NCI-H2227 (cell line): ENCODE results near the gene VWA5B1.

Experiments used
- DNase-seq: peaks from one replicate; lab custom pipeline; 2025; ENCODE audit not compliant: unreplicated experiment; lab: John Stamatoyannopoulos, UW

VWA5B1 gene

DNA sequence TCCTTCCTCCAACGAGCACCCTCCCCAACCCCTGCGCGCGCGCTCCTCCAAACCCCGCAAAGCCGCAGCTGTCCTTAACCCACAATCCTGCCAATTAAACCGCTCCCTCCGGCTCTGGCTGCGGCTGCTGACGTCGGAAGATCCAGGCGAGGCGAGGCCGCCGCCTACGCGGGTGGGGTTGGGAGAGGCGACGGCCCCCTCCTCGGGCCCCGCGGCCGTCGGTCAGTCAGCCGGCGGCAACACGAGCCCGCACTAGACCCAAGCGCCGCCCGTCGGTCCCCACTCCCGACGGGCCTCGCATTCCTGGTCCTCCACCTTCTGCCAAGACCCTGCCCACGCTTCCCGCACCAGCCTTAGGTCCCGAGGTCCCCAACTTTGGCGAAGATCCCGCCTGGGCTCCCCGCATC, 75.4 kb downstream of the VWA5B1 start:
- DNase-seq = peak; percentile 73

DNA sequence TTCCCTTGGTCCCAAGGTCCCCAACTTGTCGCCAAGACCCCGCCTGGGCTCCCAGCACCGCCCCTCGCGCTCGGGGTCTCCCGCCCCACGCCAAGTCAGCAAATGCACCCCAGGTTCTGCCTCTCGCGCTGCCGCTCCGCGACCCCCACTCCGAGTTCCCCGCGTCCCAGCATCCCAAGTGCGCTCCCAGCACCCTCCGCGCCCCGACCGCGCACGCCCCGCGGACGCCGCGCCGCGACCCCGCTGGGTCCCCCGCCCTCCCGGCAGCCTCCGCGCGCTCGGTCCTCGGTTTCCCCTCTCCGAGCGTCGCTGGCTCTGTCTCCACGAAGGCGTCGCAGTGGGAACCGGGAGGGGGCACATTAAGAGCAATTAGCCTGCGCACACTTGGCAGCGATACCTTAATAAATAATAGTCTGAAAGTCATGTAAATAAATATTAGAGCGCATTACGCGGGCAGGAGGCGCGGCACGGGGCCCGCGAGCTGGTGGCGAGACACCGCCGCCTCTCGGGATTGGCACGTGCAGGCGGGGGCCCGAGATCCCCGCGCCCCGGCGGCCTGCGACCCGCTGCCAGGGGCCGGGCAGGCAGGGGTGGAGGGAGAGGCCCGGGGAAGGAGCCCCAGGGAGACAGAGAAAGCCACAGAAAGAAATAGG, 75.9 kb downstream of the VWA5B1 start:
- DNase-seq = peak; percentile 53

DNA sequence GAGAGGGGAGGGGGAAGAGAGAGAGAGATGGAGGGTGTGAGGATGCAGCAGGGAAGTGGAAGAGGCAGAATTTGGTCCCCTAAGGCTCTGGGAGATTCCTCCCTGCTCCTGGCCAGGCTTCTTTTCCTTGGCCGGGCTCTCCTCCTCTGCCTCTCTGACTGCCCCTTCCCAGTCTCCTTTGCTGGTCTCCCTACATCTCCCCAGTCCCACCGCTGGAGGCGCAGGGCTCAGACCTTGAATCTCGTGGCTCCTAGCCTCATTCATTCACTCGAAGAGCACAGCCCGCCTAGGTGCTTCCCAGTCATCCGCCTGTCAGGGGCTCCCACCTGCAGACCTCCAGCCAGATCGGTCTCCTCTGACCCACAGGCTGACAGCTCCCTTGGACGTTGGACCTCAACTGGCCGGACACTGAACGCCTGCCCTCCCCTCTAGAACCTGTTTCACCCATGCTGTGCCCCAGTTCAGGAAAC, 76.5 kb downstream of the VWA5B1 start:
- peak; percentile 75 for DNase-seq

DNA sequence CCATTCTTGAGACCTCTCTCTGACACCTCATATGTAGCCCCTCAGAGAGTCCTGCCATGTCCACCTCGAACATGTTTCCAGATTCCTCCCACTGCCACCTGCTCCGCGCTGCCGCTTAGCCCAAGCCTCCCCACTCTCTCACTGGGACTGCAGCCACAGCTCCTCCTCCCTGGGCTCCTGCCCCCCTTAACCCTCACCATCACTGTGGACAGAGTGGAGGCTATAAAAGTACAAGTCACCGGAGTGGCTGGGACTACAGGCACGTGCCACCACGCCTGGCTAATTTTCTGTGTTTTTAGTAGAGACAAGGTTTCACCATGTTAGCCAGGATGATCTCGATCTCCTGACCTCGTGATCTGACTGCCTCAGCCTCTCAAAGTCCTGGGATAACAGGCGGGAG, 77.0 kb downstream of the VWA5B1 start:
- no peak for DNase-seq

DNA sequence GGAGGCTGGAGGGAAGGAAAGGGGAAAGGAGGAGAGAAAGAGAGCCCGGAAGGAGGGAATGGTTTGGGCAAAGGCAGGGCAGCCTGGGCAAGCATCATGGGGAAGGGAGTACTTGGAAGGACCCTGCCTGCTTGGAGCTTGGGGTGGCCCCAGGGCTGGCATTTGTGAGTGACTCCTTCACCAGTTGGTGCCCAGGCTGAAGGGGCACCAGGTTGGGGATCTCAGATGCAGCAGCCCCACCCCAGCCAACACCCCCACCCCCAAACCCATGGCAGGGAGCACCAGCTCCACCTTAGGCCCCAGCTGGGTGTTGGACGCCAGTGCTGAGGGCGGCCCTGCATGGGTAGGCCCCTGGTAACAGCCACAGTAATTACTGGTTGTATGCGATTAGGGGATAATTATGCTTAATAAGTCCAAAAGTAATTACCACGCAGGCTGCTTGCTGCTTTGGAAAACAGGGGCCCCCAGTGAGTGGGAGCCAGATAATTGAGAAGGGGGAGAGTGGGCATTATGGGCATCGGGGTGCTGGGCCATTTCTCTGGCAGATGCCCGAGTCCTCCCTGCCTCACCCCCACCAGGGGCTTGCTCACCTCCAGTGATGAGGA, 78.3 kb downstream of the VWA5B1 start:
- no peak for DNase-seq

DNA sequence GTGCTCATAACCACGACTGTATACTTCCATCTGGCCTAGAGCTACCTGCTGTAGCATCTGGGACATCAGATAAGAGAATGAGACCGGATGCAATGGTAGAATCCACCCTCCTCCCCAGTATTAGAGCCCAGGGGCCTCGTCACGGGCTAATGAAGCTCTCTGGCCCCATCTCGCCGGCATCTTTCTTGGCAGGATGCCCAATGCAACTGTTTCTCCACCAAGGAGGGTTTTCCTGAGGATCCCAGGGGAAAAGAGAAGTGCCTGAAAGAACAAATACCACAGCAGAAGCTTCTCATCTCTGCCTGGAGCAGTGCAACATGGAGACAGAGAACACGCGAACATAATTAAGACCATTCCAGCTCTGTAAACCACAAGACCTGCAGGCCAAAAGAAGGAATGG, 80.0 kb downstream of the VWA5B1 start:
- DNase-seq = peak; percentile 55

DNA sequence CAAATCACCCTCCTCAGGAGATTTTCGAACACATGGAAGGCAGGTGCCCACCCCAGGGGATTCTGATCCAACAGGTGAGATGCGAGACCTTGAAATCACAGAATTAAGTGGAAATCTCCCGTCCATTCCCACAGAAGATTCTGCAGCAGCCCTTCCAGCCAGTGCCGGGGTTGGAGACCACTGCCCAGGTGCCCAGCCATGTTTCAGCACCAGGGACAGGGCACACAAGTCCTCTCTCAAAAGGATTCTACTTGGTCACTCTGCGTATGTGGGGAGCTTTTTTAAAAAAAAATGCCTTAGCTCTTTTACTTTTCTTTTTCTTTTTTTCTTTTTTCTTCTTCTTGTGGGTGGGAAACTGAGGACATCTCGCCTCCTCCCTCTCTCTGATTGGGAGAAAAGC, 80.7 kb downstream of the VWA5B1 start:
- no peak for DNase-seq

DNA sequence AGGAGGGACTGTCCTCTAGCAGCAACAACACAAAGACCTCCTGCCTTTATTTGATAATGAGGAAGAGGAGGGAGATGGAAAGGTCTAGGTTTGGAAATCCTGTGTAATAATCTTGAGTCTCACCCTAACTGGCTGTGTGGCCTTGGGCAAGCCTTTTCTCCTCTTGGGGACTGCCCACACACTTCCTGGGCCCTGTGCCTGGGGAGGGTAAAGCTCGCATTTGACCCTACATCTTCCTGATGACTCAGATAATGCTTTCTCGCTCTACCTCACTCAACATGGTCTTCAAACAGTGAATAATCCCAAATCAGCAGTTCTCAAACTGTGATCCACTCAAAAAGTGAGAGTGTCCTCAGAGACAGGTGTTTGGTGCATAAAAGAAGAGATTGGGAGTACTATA, 81.2 kb downstream of the VWA5B1 start:
- DNase-seq = no peak

DNA sequence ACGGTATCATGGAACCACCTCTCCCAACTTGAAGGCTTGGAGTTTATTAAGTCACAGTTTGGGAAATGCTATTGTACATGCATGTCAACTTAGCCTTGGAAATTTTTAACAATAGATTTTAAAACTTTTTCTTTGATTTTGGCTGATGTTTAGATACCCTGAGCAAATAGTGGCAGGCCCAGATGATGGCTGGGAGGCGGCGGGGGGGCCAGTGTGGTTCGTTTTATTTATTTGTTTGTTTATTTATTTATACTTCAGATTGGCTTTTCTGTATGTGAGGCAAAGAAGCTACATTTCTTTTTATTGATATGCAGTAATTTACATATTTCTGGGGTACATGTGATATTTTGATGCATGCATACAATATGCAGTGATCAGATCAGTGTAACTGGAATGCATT, 82.0 kb downstream of the VWA5B1 start:
- DNase-seq = no peak

DNA sequence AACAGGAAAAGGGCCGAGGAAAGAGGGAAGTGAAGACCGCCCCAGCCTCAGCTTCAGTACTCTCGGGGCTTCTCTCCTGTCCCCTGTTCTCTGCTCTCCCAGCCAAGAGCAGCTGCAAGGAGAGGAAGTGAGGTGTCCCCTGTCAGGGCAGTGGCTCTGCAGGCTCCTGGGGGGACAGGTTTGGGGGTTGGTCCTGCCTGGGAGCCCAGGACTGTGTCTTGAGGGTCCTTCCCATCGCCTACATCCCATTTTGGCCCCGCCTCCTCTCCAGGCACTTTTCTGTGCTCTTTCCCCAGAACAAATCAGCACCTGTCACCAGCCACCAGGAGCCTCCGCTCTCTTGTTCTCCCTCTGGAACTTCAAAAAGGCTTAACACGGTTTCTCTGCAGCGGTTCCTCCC, 82.6 kb downstream of the VWA5B1 start:
- no peak for DNase-seq

DNA sequence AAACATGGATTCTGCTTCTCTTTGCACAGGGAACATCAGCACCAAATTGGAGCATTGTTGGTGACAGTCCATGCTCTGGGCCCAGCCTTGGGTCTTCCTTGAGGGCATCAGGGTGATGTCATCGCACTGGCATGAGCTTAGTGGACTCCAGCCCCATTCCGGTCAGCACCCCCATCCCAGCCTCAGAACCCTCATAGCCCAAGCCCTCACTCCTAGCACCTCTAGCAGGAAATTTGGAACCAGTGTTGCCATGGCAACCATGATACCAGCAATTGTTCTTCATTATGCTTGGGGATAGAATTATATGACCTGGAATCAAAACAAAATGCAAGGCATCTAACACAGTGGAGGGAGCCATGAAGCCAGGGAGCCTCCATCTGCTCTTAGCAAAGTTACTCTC, 83.1 kb downstream of the VWA5B1 start:
- DNase-seq = peak; percentile 20

DNA sequence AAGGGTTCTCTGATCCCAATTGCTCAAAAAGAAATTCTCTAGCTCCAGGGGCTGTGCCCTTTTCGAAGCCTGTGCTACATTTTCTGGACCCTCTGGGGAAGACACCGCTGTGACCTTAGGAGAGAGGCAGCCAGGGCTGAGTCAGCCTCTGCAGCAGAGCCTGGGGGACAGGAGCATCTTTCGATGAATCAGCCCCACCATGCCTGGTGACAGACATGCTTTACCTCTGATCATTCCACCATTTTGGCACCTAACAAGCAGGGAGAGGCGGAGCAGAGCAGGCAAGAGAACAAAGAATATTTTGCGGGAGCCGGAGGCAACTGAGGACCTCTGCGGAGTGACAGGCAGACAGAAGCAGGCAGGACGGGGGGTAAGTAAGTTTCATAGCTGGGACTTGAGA, 84.9 kb downstream of the VWA5B1 start:
- DNase-seq = no peak

DNA sequence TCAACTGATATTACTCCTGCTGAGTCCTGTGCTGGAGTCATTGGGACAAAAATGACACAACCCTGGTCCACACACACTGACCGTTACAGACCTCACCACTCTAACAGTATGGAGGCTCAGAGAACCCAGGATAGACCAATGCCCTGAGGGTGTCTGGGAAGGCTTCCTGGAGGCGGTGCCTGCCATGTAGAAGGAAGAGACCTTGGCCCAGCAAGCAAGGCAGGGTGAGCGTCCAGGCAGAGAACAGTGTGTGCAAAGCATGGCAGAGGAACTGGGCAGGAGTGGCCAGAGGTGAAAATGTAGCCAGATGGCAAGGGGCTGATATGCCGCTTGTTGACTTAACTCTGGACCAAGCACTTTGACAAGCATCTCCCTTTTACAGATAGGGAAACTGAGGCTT, 85.5 kb downstream of the VWA5B1 start:
- no peak for DNase-seq

DNA sequence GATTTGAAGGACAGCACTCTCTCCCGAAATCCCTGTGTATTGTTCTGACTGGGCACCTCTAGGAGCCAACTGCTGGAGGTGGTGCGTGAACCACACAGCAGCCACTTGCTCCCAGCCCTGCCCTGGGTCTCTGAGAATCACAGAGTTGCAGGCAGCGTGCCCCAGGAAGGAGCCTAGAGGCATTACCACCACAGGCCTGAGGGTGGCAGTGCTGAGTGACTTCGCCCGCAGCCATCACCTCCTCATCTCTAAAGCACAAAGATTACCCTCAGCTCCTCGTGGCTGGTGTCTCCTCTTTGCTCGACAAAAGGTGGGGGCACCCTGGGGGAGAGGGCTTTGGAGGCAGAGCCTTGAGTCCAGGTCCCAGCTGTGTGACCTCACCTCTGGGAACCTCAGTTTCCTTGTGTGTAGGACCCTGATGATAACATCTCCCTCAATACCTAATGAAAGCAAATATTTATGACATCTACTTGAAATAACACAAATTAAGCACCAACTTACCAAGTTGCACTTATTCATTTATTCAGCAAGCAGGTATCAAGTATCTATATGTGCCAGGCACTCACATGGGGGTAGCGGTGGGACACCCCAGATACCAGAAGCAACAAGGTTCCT, 86.3 kb downstream of the VWA5B1 start:
- DNase-seq = peak; percentile 72

DNA sequence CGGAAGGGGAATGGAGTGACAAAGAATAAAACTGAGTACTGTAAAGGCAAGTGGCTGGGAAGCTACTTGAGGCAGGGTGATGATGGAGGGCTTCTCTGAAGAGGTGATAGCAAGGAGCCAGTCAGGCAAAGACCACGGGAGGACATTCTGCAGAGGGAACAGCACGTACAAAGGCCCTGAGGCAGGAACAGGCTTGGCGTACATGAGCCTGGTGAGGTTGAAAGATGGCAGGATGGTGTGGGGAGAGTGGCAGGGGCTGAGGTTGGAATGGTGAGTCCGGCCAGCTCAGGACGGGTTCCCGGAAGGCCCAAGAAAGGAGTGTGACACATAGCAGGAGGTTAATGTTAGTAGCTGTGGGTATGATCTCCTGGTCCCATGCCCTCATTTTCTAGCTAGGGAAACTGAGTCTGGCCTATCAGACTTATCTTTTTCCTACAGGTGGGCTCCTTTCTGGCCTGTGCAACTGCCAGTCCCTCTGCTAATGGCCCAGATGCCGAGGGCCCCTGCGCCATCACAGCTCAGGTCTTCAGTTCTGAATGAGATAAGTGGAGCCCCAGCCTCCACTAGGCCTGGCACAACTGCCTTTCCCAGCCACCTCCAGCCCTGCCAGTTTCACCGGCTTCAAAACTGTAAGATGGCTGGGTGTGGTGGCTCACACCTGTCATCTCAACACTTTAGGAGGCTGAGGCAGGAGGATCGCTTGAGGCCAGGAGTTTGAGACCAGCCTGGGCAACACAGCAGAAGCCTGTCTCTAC, 87.0 kb downstream of the VWA5B1 start:
- no peak for DNase-seq

DNA sequence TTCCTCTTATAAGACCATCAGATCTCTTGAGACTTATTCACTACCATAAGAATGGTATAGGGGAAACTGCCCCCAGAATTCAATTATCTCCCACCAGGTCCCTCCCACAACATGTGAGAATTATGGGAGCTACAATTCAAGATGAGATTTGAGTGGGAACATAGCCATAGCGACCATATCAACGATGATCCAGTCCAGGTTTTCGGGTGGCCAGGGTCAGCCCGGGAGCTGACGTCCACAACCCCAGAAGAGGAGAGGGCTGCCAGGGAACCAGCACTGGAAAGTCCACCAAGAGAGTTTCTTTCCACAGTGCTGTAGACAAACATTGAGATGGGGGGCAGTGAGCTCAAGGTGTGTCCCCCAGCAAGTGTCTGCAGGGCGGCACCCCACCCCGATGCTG, 88.4 kb downstream of the VWA5B1 start:
- no peak for DNase-seq

DNA sequence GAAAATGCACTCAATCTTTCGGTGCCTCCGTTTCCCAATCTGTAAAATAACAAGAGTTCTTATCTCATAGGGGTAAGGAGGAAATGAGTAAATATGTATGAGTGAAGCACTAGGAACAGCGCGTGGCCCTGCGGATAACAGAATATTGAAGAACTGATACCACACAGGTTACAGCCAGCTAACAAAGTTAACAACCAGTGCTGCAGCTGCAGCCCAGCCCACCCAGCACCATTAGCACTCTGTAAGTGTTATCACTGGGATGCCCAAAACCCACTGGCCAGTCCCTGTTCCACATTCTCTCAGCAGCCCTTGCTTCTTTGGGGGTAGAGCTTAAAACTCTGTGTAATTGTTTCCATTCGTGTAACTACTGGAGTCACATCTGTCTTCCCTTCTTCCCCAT, 89.5 kb downstream of the VWA5B1 start:
- no peak for DNase-seq

DNA sequence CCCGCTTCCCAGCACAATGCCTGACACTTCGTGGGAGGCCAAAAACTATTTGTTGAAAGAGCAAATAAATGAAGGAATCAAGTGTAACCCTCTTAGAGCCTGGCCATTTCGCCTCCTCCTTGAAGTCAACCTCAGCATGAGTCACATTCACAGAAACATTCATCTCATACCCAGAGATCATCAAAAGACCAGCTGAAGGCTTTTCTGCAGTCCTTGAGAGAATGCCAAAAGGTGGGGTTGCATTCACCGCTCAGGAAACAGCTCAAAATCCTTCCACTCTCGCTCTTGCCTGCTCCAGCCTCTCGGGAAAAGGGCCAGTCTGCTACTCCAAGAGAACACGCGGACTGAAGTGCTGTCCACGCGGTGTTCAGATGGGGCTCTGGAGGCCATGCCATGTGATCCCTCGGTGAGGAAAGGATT, 90.0 kb downstream of the VWA5B1 start:
- DNase-seq = no peak

DNA sequence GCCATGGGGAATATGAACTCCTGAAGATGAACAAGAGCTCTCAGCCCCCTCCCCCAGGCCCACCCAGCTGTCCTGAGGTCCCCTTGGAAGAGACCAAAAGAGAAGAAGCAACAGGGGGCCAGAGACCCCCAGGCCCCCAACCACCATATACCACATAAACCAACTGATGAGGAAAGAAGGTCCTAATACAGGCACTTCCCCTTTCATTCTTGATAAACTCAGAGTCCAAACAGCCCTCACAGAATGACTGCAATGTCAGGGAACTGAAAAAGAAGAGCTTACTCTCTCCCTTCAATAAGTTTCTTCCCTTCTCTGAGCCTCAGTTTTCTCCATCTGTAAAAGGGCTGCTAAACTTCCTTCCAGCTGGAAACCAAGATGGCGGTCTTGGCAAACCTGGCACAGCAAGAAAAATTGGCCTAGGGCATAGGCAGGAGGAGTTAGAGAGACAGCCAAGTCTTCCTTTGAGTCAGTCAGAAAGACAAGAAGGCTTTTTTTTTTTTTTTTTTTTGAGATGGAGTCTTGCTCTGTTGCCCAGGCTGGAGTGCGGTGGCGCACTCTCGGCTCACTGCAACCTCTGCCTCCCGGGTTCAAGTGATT, 90.5 kb downstream of the VWA5B1 start:
- no peak for DNase-seq

DNA sequence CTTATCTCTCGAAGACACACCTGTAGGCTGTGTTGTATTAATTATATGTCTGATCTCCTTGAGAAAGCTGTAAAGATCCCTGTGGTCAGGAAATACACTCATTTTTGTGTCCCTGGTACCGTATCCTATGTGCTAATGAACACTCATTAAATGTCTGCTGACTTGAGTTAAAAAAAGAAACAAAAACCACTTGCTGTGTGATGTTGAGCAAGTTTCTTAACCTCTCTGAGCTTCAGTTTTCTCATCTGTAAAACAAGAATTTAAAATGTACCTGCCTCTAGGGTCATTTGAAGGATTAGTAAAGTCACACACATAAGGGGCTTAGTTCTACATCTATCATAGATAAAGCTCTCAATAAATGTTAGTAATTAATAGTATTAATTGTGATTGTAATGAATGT, 91.3 kb downstream of the VWA5B1 start:
- no peak for DNase-seq

DNA sequence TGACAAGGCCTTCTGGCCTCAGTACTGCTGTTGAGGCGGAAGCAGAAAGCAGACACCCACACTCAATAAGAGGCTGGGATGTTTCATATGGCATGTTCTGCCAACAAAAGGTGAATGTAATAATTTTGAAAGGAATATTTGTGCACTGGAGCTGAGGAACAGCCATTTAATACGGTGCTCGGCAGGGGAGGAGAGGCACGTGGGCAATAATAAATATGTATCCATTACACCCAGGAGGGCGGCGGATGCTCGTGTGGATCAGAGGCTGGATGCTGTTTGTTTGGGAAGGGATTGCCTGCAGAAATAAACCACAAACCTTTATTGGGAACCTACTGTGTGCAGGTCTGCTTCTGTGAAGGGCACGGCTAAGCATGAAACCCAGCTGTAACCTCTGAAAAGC, 92.0 kb downstream of the VWA5B1 start:
- DNase-seq = peak; percentile 29

DNA sequence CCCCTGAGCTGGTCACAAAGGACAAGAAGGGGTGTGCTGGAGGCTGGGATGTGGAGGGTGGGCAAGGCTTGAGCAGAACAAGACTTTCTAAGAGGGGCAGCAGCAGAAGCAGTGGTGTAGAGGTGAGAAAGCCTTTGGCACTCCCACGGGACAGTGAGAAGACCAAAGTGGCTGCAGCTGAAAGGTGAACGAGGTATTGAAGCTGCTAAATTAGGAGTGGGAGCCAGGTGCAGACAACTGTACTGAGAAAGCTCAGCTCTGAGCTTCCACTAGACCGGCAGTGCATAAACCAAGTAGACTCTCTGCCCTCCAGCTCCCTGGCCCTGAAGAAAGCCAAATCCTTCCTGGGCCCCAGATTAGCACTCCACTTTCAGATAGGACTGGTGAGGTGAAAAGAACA, 93.0 kb downstream of the VWA5B1 start:
- DNase-seq = no peak
